GM20000 (cell line): ENCODE measurements around the gene SLC35F1.

Experiments used
- DNase-seq: peaks from one replicate; pipeline ENCODE4 v3.0.0; 2012; ENCODE audit warnings: low spot score
- CTCF ChIP-seq: IDR thresholded peaks from 2 replicates; pipeline ENCODE4 v1.5.1; 2012; ENCODE audit warnings: mild to moderate bottlenecking, control low read depth; ENCODE audit errors: extremely low read depth, missing control alignments

The SLC35F1 gene

DNA sequence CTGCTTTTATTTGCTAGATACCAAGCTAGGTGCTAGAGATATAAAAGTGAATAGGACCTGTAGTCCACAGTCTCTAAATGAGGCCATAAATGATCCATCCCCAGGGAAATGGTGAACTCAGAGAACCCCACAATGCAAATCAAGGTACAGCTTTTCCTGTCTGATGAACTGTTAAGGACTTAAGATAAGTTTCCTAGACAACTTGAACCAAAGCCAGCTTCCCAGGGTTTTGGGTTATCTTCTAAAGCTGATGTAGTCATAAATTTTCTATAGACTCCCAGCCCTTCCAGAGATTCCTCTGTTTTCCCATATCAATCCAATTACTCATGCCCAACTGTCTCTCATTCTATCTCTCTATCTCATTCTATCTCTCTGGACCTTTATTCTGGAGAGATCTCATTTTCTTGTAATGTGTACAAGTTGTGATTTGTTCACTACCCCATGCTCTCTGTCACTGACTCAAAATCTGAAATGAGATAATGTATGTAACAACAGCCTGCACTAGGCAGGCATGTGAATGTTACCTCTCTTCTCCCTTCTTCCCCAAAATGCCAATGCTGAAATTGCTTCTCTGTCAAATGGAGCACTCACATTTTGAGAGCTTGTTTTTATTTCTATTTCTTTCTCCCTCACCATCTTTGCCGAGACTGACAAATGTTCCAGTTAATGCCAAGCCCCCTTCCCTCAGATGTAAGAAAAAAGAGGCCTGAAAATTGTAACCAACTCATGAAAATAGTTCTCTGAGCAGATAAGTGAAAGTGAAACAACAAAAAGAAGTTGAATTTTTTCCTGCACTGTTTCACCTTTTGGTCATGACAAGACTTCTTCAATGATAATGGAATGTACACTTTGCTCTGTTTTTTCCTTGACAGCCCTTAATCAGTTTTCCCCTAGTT lies 279.9 kb downstream of the SLC35F1 start:
- no peak for TF ChIP-seq CTCF
- peak; percentile 16 for DNase-seq

DNA sequence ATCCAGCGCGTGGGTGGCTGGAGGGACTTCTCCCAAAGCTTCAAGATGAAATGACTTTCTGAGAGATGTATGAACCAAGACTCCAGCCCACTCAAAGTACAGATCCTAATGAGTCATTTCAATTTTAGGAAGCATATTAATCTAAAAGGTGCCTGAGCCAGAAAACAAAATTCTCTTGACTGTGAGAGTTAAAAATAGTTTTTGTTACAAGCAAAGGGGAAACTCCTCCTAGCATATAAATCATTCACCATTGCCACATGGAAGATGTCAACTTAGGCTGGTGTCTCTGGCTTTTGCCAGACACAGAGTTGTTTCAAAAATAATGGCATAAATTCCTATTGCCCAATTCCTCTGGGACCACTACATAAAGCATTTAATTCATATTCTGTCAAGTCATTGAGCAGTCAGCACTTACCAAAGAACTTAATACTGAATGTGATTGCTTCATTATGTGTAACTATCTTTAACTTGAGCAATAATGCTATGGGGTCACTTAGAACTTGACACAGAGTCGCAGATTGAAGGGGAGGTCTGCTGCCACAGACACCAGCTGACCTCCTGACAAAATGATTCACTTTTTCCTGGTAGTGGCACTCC lies 280.6 kb downstream of the SLC35F1 start:
- peak; percentile 6 for DNase-seq
- TF ChIP-seq CTCF = no peak

- TF ChIP-seq CTCF = no peak
Observed at GRCh38 chr6:118188561-118188960, 281.5 kb downstream of the SLC35F1 start.

DNA sequence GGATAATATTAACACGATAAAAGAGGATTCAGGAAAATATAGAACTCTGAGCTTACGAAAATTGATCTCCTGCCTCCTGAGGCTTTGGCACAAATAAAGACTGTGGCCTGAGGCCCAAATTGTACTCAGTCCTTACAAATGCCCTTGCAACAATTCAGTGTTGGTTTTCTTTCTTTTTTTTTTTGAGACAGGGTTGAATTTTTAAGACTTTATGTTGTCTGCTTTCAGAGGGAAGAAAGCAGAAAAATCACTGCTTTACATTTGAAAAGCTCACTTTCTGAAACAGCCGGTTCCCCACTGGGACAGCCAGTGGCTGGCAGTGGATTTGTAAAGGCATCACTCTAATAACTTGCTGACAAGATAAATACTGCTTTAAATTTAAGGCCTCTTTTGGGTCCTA lies 290.5 kb downstream of the SLC35F1 start:
- DNase-seq = no peak

More at GRCh38 chr6:118188561-118188960, 281.5 kb downstream of the SLC35F1 start:
- DNase-seq = no peak

GRCh38 chr6:118198746-118199145 lies 291.7 kb downstream of the SLC35F1 start:
- no peak for TF ChIP-seq CTCF
- DNase-seq = no peak

More for the DNA sequence above, 290.5 kb downstream of the SLC35F1 start:
- TF ChIP-seq CTCF = no peak

- no peak for TF ChIP-seq CTCF
- DNase-seq = no peak
Observed at GRCh38 chr6:118200160-118200559, 293.1 kb downstream of the SLC35F1 start.

- DNase-seq = no peak
Observed at GRCh38 chr6:118202517-118202916, 295.5 kb downstream of the SLC35F1 start.

More at GRCh38 chr6:118202517-118202916, 295.5 kb downstream of the SLC35F1 start:
- no peak for TF ChIP-seq CTCF
